NCI-H1048 (cell line): Measurements from ENCODE around the gene CCM2.

Source experiments
- DNase-seq: peaks from one replicate; lab custom pipeline; 2025; lab: John Stamatoyannopoulos, UW

The CCM2 gene

DNA sequence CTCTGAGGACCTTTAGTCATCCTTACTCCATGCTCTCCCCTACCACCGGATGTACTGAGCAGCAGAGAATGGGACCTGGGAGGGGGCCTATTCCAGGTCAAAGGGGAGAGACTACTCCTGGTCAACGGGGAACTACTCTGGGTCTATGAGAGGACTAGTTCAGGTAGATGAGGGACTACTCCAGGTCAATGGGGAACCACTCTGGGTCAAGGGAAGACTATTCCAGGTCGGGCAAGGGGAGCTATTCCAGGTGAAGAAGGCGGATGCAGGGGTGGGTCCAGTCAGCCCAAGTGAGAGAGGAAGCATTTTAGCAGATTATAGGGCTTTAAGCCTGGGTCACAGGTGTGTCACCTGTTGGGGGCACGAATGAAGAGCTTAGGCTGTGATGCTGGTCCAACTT lies 35.4 kb downstream of the CCM2 start:
- no peak for DNase-seq

DNA sequence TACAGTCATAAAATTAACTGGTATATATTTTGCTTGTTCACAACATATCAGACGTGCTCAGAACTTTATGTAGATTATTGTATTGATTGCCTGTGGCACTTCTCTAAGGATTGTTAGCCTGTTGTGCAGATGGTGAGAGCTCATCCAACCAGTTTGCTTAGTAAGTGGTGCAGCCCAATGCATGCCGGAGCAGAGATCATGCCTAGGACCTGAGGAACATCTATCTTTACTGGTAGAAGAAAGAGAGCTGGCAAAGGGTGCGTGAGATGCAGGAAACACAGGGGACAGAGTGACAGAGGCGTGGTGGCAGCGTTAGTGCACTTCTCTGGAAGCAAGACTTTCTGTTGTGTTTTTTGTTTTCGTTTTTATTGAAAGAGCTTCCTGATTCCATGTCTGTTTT lies 35.9 kb downstream of the CCM2 start:
- no peak for DNase-seq

DNA sequence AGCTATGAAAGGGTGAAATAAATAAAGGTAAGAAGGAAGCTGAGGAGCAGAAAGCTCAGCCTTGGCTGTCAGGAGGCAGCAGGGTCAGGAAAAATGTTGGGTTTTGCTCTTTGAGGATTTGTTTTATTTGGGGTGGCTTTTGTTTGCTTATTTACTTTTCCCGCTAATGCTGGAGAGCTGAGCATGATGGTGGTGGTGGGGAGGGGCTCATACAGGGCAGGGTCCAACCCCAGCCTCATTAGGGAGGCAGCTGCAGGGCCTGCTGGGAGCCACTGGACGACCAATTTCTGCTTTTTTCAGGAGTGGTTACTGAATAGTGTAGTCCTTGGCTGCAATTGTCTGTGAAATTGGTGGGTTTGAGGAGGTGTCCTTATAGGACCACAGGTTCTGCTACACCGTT lies 36.3 kb downstream of the CCM2 start:
- DNase-seq, result no peak

DNA sequence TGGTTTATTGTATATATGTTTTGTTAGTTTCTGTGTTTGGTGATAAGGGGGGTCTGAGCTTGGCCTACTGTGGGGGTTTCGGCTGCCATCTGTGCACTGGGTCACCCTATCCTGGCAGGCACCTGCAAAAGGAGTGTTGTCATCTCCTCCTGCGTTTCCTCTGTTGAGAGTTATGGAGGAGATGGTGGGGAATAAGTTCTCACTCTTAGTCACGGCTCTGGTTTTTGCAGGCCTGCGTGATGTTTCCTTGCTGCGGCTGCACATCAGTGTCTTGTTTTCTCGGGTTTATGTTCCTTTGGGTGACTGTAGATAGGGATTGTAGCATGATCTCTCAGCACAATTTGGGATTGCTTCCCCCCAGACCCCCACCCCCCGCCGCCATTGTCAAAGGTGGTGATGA lies 36.8 kb downstream of the CCM2 start:
- no peak for DNase-seq

DNA sequence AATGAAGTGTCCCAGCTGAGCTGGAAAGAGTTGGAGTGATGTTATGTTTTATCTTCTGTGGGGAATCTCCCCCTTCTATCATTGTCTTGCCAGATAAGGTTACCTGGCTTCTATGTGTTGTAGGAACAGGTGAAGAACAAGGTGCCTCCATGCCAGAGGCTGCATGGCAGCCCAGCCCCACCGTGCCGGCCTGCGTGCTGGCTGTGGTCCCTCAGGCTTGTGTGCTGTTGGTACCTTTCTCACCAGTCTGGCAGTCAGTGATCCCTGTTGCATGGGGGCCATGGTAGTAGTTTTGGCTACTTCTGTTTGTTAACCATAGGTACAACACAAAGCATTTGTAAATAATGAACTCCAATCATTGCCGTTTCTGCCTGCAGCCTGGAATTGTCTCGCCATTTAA lies 37.9 kb downstream of the CCM2 start:
- DNase-seq, result no peak

DNA sequence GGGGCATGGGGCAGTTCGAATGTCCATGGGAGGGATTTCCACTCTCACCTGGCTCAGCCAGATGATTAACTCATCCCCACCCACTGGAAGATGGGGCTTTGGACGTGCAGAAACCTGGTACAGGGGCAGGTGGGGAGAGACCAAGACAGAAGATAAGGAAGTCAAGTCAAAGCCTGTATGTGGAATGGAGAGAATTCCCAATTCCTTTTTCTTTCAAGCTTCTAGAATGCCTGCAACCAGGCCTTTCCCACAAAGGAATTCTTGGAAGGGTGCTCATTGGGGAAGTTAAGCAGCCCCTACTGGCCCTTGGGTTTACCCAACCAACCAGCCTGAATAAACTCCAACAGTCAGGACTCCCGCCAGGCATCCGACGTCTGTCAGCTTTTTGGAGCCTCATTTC lies 39.1 kb downstream of the CCM2 start:
- no peak for DNase-seq

DNA sequence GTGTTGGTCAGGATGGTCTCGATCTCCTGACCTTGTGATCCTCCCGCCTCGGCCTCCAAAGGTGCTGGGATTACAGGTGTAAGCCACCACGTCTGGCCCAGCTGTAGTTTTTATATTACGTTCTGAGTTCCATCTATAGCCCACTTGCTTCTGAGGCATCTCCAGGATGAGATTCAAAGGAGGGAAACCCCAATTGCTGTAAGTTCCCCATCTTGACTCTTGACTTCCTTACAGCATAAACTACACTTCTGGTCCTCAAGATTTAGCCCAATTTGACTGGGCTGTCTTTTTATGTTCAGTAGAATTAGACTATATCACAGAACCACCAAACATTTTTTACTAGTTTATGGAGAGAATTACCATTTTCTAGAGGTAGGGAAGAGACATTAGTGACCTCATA lies 44.3 kb downstream of the CCM2 start:
- DNase-seq, result no peak

DNA sequence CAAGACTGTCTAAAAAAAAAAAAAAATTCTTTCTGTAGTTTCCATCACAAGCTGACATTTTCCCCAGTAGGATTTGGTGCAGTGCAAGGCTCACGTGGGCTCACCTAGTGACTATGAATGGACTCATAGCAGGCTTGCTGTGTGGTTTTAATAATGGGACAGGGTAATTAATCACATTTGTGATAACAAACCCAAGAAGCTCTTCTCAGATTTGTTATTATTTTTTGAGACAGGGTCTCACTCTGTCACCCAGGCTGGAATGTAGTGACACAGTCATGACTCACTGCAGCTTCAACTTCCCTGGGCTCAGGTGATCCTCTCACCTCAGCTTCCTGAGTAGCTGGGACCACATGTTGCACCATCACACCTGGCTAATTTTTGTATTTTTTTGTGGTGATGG lies 48.7 kb downstream of the CCM2 start:
- DNase-seq, result no peak

DNA sequence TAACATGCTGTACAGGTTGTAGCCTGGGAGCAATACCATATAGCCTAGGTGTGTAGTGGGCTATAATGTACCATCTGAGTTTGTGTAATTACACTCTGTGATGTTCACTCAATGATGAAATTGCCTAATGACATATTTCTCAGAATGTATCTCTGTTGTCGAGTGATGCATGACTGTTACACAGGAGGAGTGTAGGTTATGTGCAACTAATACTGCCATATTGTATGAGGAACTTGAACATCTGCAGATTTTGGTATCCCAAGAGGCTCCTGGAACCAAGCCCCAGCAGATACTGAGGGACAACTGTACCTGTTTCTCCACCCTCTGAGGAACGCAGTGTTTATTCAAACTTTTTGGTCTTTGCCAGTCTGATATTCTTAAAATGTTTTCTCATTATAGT lies 50.2 kb downstream of the CCM2 start:
- DNase-seq, result no peak

DNA sequence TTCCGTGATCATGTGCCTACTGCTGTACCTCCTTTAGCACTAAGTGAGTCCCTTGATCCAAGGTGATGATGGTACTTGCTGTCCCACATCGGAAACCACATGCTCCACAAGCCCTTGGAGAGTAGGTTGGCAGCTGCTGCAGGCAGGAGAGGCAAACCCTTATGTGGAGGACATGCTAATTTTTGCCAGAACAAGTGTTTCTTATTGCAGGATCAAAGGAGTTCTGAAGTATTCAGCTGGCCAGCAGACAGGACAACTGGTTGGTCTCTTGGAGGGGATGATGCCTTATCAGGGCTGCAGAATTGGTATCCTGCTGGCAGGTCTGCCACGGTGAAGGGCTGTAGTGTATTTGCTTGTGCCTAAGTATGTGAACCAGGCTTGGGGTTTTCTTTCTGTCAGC lies 52.0 kb downstream of the CCM2 start:
- DNase-seq, result no peak

DNA sequence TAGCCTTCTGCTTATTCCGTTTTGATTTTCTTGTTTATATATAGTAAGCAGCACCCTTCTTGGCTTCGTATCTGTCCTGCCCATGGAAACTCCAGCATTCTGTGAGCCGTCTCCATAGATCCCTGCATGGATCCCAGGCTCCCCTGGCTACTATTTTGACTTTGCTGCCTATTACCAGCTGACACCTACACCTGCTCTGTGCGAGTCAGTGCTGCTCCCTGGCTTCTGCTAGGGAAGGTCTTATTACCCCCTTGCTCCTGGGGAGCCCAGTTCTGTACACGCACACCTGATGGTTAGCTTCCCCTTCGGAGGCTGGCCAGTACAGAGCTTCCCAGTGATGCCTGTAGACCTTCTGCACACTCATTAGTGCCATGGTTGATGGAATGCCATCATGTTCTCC lies 53.4 kb downstream of the CCM2 start:
- no peak for DNase-seq

DNA sequence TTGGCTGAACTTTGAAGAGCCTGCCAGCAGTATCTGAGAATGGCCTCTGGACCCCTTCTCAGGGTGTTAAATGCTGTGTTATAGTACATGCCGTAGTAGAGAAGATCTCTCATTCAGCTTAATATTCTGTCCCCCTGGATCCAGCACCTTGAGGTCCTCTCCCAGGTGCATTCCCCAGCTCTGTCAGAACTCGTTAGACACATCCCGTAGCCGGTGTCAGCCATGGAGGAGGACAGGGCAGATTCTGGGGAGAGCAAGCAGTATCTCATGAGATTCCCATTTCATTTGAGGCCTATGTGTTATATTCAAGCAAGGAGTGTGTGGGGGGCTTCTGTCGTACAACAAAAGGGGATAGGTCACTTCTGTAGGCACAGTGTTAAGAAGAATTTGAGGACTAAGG lies 53.9 kb downstream of the CCM2 start:
- DNase-seq, result no peak

DNA sequence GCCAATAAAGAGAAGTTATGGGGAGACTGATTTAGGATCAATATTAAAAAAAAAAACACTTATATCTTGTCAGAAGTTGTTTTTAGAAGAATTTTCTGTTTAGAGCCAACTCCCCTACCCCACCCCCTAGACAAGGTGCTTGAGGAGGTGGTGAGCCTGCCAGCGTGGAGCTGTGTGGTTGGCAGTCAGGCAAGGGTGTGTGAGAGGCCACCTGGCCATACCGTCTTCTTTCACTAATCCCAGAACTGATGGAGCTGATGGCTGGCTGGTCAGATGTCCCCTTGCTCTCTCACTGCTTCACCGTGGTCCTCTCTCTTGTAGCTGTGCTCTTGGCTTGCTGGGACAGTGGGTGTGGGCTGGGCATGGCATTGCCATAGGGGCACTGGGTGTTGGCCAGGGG lies 54.4 kb downstream of the CCM2 start:
- DNase-seq, result no peak

DNA sequence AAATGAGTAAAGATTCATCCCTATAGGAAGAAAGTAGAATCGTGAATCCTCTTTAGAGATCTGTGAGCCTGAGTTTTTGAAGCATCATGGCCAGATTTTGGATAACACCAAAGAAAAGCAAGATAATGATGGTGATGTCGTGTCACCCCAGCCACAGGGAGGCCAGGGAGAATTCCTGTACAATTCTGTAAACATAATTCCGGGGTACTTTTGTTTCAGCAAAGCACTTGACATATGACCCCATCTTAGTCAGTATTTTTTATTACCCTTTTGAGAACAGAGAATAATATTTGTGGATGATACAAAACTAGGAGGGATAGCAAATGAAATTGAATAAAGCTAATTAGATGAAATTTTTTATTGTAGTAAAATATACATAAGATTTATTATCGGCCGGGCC lies 55.0 kb downstream of the CCM2 start:
- no peak for DNase-seq

DNA sequence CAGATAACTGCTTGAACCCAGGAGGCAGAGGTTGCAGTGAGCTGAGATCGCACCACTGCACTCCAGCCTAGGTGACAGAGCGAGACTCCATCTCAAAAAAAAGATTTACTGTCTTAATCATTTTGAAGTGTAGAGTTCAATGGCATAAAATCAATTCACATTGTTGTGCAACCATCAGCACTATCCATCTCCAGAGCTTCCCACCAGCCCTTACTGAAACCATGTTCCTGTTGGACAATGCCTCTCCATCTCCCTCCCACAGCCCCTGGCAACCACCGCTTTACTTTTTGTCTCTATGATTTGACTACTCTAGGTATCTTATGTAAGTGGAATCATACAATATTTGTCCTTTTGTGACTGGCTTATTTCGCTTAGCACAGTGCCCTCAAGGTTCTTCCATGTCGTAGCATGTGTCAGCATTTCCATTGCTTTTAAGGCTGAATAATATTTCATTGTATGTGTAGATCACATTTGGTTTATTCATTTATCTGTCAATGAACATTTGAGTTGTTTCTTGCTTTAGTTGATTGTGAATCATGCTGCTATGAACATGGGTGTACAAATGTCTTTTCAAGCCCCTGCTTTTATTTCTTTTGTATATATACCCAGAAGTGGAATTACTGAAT lies 55.7 kb downstream of the CCM2 start:
- DNase-seq, result no peak

DNA sequence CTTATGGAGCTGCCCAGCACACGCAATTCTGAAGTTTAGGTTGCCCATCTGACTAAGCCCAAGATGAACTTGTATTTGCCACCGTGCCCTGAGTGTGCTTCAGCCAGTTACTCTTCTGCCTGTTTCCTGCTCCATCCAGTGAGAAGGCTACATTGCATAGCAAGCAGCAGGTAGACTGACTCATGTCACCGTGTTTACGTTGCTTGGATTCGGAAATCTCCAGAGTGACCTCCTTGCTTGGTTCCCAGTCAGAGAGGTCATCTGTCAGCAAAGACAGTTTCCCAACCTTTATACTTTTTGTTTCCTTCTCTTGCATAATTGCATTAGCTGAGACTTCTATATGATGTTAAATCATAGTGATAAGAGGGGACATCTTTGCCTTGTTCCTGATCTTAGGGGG lies 57.9 kb downstream of the CCM2 start:
- DNase-seq, result no peak

DNA sequence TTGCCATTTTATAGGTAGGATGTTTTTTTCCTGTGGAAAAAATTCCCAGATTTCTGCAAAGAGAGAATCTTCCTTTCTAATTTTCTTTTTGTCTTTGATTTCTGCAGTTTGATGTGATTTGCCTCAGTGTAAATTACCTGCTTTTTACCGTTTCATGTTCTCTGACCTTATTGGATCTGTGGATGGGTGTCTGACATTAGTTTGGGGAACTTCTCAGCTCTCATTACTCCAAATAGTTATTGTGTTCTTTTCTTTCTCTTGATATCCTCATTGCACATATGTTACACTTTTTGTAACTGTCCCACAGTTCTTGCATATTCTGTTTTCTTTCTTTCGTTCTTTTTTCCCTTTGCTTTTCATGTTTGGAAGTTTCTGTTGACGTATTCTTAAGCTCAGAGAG lies 60.3 kb downstream of the CCM2 start:
- no peak for DNase-seq

DNA sequence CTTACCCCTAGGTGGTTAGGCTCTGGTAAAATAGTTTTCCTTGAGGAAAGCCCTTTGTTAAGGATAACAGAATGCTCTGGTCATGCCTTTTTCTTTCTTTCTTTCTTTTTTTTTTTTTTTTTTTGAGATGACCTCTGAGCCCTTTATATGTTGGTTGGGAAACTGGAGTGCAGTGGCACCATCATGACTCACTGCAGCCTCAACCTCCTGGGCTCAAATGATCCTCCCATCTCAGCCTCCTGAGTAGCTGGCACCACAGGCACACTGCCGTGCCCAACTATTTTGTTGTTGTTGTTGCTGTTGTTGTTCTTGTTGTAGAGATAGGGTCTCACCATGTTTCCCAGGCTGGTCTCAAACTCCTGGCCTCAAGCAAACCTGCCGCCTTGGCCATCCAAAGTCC lies 61.4 kb downstream of the CCM2 start:
- DNase-seq, result no peak

DNA sequence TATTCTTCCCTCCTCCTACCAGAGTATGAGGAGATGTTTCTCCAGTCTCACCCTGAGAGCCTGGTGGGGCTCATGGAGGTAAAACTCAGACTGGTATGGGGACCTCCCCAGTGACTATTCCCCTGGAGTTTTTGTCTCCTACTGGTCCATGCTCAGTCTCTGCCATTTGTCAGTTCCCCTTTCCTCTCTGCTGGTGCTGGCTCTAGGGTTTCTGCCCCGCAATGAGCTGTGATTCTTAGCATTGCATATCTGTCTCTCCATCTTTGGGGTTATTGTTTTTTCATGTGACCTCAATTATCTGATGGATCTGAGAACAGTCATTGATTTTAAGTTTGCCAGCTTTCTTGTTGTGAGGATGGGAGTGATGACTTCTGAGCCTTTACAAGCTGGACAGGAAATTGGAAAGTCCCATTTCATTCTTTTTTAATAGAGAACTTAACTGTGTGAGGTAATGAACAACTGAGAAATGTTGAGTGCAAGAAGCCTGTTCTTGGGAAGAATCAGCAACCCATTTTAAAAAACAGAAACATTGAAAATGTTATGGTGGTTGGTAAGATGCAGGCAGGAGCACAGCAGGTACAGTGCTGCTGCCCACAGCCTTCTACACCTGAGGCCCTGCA lies 61.9 kb downstream of the CCM2 start:
- DNase-seq, result no peak

DNA sequence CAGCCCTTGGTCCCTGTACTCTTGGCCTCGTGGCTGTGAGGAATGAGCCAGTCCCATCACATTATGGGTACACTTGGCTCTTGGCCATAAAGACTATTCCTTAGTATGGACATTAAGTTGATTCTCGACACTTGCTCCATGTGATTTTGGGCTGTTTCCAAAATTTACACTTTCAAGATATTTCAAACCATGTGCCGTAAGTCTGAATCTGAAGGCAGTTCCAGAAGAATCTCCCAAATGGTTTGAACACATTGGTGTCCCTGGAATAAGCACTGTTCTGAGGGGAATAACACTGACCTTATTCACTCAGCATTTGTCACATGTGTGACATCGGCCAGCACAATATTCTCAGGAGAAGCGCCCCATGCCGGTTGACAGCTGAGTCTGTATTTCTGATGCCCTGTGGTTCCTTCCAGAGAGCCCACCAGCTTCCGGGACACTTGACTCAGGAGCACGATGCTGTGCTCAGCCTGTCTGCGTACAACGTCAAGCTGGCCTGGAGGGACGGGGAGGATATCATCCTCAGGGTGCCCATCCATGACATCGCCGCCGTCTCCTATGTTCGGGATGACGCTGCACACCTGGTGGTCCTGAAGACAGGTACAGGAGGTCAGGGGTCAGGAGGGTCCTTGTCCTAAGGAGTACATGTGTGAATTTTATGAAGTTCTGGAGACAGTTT lies 64.2 kb downstream of the CCM2 start:
- DNase-seq, result no peak

DNA sequence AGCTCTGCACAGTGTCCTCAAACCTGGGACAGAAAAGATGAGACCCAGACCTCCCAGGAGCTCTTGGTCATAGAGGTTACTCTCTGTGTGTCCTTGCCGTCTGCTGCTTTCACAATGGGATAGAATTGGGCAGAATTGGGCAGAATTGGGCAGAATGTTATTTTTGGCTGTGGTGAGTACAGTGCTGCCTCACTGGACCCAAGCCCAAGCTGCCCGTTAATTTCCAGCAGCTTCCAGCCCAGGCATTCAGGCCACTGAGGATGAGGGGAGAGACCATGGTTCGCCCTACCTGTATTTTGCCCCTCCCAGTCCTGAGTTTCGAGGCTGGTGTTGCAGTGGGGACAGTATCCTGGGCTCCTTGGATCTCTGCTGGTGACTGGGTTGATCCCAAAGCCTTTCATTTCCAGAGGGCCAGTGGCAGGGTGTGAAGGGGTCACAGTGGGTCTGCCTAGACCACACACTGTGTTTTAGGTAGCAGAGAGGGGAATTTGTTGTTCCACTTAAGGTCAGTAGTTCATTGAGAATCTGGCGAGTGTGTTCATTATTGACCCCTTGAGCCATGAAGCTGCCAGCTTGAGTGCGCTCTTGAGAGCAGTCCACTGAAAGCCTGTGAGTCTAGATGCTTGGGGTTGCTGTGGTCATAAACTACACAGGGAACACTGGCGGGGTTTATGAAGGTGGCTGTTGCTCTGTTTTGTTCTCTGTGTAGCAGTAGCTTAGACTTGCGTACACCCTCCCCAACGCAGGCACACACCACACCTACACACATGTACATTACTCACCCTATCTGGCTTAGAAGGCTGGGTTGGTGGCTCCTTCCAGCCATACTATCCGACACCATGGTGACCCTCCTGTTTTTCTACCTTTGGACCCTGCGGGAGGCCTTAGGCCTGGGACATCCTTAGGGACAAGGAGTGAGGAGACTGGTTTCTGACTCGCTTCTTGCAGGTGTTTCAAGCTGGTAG lies 65.3 kb downstream of the CCM2 start:
- DNase-seq, result no peak

DNA sequence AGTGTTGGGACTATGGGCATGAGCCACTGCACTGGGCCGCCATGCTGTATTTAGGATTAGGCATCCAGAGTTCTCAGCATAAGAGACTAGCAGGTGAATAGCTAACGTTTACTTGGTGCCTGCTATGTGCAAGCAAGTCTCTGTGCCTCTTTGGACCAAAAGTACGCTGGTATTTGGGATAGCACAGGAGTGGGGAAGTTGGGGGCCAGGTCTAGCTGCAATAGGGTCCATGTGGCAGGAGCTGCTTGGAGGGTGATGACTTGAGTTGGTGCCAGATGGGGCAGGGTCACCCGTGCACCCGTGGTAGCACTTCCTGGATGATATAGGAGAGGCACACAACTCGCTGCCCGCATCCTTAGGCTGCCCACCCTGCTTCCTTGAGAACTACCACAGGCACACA lies 66.4 kb downstream of the CCM2 start:
- no peak for DNase-seq

DNA sequence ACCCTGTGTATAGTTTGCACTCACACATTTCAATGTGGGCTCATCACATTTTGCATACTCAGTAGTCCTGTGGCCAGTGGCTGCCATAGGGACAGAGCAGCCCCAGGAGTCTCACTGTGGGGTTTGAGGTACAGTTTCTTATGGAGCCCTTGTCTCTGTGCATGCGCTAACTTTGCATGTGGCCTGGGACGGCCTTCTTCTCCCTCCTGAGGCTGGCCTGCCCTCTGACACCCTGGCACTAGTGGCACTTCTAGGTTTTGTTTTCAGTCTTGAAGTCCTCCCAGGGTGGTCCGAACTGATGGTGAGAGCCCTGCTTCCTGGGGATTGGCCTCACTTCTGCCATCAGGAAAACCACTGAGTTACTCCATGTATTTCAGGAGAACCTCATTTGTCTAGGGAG lies 67.6 kb downstream of the CCM2 start:
- no peak for DNase-seq
